NCI-H2107 (cell line): Measurements from ENCODE around the gene MRAS.

Experiments used
- DNase-seq: peaks from one replicate; lab custom pipeline; 2025; lab: John Stamatoyannopoulos, UW

The MRAS gene

DNA sequence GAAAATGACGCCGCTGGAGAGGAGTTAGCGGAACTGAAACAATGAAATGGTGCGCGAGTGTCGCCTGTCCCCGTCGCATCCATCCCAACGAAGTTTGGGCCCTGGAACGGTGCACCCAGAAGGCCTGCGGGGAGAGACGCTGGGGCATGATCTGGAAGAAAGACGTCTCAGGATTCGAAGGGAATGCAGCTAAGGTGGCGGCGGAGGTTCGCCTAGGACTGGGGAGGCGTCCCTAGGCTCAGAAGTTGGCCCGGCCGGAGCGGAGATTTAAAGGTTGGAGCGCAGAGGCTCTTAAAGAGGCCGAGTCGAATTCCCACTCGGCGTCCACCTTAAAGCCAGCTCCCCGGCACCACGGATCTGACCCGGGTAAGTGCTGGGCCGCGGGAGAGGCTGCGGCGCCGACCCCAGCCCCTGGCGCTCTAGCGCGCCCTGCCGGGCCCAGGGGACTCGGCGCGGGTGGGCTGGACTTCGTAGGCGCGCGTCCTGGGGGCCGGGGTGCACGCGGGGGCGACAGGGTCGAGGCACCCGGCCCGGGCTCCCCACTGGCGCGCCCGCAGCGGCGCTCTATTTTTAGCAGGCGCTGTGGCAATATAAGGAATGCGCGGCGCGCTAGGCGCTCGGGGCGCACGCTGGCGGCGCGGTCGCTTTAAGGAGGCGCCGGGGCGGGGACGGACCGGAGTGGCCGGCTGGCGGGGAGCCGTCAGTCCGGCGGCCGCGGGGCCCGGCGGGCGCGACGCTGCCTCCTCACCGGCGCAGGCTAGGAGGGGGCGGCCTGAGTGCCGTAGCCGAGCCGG lies at the start of gene MRAS:
TSS of gene MRAS (plus strand) at position 620 of the 794 bp plus-strand sequence. CDS start 24,305 bp downstream, outside the sequence.
- no peak for DNase-seq

DNA sequence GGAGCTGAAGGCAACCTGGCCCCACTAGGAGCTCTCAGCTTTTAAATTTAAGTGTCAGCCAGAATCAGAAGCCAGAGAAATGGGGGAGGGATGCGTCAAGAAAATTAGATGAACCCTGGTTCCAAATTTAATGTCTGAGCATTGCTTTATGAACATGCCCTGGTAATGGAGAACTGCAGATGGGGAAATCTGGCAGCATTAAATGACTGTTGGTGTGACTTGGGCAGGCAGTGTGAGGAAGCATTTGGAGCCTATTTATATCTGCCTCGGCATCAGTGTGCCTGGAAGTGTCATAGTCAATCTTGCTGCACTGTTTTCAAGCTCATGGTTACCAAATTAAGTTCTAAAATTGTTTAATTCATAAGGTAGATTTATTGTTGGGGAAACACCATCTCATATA lies 47.7 kb upstream of the MRAS start:
- DNase-seq, result no peak

DNA sequence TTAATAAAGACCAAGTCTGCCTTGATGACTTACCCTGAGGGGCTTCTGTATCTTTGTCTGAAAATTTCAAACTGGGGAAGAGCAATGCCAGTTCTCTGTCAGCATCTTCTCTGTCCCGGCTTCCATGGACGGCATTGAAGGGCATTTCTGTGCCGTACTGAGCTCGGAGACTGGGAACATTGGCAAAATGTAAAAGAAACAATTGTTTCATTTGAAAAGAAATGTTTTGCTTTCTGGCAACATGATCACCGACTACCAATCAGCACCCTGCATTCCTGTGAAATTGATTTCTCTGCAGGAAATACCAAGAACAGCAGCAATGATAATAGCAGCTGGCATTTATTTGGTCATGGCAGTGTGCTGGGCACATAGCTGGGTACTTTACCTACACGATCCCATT lies 44.9 kb upstream of the MRAS start:
- no peak for DNase-seq

DNA sequence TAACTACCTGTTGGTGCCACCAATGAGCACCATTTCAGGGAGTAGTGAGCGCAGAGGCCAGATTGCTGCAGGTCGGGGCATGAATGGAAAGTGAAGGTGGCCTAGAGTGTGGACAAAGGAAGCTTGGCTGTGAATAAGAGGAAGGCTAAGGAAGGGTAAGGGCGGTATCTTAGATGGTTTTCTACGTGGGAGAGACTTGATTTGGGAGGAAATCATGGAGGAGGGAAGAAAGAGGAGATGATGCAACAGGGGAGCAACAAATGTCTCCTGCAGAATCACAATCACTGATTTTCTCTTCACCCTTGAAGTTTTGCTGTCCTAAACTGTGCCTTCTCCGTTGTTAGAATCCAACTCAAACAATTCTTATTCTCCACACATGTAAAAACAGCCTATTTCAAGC lies 40.5 kb upstream of the MRAS start:
- no peak for DNase-seq

DNA sequence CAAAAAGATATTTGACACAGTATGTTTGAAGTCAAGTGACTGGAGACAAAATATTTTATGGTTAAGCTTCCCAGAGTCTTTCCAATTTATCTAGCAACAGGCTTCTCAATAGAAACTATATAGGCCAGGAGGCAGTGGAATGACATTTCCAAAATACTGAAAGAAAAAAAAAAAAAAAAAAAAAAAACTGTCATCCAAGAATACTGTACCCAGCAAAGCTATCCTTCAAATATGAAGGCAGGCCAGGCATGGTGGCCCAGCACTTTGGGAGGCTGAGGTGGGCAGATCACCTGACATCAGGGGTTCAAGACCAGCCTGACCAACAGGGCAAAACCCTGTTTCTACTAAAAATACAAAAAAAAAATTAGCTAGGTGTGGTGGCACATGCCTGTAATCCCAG lies 39.6 kb upstream of the MRAS start:
- no peak for DNase-seq

DNA sequence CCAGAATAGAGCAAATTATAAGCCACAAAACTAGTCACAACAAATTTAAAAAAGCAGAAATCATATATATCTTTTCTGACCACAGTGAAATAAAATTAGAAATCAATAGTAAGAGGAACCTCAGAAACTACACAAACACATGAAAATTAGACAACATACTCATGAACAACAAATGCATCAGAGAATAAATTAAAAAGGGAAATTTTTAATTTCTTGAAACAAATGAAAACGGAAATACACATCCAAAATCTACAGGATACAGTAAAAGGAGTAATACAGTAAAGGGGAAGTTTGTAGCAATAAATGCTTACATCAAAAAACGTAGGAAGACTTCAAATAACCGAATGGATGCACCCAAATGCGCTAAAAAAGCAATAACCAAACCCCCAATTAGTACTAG lies 37.9 kb upstream of the MRAS start:
- DNase-seq, result no peak

DNA sequence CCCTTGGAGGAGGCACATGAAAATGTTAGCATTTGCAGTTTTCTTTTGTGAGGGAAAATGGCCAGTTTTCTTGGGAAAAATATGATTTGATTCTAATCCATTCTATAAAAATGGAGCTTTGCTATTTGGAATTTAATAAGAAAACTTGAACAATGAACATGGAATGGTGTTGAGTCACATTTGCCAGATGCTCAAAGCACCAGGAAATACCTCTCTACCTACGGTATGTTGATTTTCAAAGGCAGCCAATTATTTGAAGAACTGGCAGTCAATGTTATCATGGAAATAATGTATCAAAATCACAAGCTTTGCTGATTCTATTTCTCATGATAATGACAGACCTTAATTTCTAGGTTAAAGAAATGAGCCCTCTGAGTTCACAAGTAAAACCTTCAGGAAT lies 33.6 kb upstream of the MRAS start:
- DNase-seq, result no peak

DNA sequence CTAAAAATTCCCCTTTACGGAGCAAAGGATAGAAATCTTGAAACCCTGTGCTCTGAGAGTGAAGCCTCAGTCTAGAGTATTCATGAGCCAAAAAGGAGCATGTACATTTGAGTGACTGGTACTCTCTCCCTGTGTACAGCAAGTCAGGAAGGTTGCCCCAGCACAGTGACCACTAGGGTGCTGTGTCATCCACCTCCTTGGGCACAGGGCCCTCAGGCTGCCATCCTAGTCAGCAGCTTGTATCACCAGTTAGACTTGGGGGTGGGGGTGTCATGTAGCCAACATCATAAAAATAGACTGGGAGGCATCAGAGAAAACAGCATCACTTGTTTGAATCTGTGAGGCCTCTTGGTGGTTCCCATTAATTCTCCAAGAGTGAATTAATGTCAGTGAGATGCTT lies 30.7 kb upstream of the MRAS start:
- DNase-seq, result no peak

DNA sequence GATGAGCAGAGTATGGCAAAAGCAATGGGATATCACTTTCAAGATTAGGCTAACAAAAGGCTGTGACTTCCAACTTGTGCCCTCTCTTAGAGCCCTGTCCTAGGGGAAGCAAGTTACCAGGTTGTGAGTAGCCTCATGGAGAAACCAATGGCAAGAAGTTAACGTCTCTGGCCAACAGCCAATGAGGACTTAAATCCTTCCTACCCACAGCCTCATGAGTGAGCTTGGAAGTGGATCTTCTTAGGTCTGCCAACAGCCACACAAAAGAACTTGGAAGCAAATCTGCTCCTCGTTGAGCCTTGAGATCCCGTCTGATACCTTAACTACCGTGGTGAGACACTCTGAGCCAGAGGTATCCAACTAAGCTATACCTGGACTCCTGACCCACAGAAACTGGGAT lies 24.4 kb upstream of the MRAS start:
- no peak for DNase-seq

DNA sequence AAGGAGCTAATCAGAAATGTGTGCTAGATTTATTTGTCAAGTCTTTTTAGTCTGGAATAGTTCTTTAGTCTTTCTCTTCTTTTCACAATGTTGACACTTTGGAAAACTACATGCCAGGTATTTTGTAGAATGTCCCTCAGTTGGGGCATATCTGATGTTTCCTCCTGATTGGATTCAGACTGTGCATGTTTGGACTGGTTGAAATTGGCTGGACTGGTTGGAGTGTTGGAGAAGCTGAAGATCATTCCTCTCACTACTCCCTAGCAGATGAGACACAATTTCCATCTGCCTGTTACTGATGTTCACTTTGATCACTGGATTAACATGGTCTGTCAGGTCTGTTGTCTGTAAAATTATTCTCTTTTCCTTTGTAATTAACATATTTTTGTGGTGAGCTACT lies 22.4 kb upstream of the MRAS start:
- no peak for DNase-seq

DNA sequence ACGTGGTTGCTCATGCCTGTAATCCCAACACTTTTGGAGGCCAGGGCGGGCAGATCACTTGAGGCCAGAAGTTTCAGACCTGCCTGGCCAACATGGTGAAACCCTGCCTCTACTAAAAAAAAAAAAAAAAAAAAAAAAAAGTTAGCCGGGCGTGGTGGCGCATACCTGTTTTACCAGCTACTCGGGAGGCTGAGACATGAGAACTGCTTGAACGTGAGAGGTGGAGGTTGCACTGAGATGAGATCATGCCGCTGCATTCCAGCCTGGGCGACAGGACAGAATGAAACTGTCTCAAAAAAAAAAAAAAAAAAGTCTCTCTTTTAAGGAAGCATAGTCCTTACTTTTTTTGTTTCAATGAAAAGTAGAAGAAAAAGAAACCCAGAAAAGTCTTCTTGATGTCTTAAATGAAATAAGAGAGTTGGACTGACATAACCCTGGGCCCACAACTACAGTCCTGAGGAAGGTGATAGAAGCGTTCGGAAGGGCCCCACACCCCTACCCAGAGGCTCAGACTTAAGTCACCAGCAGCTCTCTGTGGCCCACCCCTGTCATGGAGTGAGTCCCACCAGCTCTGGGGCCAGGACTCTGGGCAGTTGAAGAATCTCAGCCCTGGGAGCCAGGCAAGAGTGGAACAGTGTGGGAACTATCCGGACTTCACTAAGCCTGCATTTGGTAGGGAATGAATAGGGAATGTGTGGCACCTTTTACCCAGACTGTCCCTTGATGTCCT lies 21.3 kb upstream of the MRAS start:
- DNase-seq, result no peak

DNA sequence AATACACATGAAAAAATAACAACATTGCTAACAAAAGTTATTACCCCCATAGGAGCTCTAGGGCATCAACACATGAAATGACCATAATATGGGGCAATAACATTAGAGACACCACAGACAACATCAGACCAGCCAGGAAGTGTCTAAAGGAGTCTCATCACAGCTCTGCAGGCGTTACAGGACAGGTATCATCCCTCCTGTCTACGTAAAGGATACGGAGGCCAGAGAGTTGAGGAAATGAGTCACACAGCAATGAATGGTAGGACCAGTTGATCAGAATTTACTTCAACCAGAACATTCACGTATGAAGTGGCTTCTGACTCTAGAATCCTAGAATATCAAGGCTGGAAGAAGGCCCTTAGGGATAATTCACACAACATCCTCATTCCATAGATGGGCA lies 20.5 kb upstream of the MRAS start:
- DNase-seq, result no peak

DNA sequence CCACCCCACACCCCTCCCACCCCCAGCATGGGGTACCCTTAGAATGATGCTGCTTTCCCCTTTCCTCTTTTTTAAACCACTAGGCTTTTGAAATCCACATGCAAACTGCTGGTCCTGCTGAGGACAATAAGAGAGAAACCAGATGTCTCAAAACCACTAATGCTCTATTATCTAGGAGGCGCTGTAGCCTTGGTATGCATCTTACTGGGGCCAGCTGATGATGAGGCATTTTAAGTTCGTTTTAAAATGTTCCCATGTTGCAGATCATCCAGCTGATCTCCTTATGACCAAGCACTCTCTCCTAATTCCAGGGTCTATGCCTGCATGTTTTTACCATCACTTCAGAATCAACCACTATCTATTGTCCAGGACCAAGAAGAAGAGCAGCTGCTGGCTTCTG lies 20.0 kb upstream of the MRAS start:
- DNase-seq, result no peak

DNA sequence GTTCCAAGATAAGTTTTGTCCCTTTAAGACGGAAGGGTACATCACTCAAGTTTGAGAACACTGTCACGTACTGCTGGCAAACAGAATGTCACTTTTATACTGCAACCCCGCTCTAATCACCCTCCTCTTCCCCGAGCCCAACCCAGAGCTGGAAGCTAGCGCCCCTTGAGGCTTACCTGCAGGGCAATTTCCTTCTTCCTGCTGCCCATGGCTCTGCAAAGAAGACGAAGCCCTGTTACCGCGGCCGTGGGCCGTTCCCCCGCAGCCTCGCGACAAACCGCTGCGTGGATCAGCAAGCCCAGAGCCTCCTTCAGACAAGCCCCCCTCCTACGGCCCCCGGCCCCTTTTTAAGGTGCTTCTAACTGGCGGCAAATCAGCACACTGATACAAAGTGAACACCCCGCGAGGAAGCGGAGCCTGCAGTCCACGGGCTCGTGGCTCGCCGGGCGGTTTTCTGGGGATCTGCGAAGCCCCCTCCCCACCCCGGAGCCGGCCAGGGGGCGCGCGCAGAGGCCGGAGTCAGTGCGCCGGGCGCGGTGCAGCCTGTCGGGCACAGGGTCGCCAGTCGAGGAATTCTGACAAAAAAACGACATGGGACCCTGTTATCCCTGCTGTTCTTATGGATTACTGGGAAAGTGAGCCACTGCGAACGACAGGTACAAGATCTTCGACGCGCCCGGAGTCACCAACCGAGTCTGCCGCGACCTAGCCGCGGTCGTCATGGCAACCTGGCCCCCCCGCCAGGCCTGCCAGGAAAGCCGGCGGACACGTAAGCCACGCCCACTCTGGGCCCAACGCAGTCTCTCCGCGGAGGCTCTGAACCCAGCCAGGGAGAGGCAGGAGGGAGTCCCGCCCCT lies 19.0 kb upstream of the MRAS start, which contains the start of gene NME9:
TSS of gene NME9 (minus strand) at position 725 of the 857 bp plus-strand sequence. CDS start at position 209, 516 bp downstream.
- peak; percentile 90 for DNase-seq

DNA sequence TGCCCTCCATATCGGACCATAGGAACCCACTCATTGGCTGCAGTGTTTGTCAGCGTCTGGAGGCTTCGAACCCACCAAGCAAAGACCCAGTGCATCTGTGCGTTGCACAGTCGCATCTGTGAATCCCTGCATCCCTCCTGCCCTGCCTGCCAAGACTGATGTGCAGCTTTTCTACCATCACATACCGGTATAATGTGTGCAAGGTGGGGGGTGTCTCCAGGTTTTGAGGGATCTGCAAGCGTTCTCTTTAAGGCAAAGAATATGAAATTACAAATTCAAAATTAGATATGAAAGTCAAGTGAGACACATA lies 18.4 kb upstream of the MRAS start:
- DNase-seq, result no peak

DNA sequence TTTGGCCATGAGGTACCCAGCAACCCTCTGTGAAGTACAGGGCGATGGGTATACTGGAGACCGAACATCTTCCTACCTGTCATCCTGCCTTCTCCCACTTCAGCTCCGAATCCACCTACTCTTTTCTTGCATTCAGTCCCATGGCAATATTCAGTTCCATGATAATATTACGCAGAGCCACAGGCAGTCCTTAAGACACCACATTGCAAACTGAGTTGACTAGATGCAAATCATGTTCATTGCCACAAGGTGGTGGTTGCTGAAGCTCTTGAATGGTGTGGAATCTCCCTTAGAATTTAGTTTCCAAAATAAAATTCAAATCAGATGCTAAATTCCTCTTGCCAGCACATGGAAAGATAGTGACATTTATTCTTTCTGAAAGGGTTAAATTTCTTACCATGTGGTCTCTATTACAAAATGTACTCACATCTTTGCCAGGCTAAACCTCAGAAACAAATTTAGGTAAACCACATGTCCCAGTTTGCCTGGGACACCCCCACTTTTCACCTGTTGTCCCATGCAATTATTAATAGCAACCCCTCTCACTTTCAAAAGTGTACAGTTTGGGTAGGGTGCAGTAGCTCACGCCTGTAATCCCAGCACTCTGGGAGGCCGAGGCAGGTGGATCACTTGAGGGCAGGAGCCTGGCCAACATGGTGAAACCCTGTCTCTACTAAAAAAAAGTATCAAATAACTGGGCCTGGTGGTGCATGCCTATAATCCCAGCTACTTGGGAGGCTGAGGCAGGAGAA lies 17.1 kb upstream of the MRAS start:
- DNase-seq, result no peak

DNA sequence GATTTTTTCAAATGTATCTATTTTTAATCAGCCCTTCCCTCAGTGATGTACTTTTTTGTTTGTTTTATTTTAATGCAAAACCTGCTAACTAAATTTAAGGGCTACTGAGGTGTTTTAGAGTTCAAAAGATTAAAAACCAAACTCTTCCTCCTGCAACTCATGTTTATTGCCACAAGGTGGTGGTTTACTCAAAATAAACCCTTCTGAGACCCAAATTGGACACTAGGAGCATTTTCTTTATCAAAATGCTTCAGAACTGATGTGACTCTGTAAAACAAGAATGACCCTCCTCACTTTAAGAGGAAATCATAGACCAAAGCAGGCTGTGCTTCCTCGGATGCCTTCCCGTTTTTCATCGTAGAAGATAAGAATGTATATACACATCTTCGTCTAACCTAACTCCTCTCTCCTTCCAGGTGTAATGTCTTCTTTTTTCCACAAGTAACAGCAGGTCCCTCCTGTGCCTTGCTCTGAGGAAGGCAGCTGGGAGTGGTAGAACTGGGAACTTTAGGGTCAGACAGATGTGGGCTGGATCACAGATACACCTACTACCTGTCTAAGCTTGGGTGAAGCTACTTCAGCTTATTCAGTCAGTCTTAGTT lies 15.8 kb upstream of the MRAS start:
- DNase-seq, result no peak

DNA sequence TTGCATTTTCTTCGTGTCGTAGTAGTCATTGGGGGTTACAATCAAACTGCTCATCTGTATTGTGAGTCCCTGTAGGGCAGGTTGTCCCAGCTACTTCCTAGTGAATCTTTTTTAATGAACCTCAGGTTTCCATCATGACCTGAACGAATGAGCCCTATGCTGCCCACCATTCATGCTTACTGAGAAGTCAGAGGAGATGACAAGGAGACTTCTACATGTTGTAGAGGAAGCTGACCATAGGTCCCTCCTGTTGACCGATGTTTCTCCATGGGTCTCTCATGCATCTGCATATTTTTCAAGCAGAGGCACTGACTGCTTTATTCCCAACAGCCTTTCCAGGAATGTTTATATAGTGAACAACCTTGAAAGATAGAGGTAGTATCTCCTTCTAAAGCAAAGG lies 13.8 kb upstream of the MRAS start:
- DNase-seq, result no peak

DNA sequence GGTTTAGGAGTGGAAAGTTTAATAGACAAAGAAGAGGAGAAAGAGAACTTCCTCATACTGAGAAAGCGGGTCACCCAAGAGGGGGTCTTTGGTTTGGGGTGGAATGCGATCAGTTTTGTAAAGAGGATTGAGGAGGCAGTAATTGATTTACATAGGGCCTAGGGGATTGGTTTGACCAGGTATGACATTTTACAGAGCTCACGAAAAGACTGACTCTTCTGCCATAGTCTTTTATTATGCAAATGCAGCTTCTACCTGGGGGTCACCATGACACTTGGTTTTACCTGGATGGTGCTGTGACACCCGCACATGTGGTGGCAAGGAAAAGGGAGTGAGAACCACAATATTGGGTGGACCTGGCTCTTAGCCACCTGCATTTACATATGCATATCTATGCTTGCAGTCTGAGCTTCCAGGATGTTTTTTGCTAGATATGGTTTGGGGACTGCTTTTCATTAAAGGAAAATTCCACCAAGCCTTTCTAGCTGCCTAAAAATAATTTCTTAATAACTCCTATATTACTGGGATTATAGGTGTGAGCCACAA lies 11.9 kb upstream of the MRAS start:
- no peak for DNase-seq

DNA sequence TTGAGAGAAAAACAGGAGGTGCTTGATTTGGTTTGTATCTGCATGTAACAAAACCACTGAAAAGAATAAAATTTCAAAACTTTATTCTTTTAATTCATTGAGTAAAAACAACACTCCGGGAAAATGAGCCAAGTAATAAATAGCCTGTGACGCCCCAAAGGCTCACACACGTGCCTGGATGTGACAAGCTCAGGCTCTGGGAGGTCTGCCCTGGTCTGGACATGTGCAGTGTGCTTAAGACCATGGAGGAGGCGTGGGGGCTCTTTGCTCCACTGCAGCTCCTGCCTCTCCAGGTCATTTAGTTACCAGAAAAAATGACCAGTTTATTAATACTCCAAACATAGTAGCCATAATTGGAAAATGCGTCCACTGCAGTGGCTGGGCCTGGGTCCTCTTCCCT lies 10.1 kb upstream of the MRAS start:
- no peak for DNase-seq

DNA sequence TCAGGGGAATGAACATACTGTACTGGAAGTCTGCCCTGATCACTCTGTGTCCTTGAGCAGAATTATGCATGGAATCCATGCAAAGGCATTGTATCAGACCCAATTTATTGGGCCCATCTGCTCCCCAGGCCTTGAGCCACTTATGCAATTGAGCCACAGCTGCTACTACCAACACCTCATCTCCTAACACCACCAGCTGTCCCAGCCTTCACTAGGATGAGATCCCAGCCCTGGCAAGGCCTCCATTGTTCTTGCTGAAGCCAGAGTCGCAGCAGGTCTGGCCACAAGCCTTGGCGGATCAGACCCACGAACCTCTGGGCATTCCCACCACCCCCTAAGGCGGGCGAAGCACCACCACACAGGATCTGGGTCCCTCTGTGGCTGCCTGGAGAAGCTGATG lies 9.6 kb upstream of the MRAS start:
- DNase-seq, result no peak
